Fibroblast of mammary gland (primary cell): ENCODE measurements around the gene RASSF1.
"Not testable (repeated sequence)": the region's sequence is repeated elsewhere in the genome, so short reads cannot be mapped to it uniquely, and the experiment has no call there.

ENCODE experiments used
- DNase-seq: peaks from one replicate; pipeline ENCODE4 v3.0.0-alpha.2; 2010; ENCODE audit warnings: low read depth
- H3K4me3 ChIP-seq: 2 replicates; pipeline ENCODE4 v1.5.1; 2011; ENCODE audit warnings: low read depth, mild to moderate bottlenecking, low read length, moderate library complexity; ENCODE audit not compliant: control insufficient read depth
- TF ChIP-seq, protein P1 (sequence below): conservative IDR thresholded peaks from 2 replicates; pipeline ENCODE4 v1.5.1; 2011; ENCODE audit warnings: low read depth, low read length, inconsistent platforms; ENCODE audit not compliant: control insufficient read depth, insufficient read depth

RASSF1 gene

DNA sequence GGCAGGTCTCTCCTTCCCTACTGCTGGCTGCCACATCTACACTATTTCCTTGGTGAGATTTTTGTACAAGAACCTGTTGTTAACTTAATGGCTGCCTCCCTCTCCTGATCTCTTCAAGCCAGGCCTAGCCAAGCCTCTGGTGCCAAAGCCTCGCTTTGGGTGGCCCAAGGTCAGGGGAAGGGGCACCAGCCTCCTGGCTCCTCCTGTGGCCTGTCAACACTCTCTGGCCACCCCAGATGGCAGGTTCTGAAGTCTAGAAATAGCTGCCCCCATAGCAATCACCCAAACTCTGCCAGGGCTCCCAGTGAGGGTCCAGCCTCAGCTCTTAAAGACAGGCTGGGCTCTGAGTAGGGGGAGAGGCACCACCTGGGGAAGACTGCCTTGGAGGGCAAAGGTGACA lies 53.4 kb downstream of the RASSF1 start:
- DNase-seq = no peak
- TF ChIP-seq, protein P1, sequence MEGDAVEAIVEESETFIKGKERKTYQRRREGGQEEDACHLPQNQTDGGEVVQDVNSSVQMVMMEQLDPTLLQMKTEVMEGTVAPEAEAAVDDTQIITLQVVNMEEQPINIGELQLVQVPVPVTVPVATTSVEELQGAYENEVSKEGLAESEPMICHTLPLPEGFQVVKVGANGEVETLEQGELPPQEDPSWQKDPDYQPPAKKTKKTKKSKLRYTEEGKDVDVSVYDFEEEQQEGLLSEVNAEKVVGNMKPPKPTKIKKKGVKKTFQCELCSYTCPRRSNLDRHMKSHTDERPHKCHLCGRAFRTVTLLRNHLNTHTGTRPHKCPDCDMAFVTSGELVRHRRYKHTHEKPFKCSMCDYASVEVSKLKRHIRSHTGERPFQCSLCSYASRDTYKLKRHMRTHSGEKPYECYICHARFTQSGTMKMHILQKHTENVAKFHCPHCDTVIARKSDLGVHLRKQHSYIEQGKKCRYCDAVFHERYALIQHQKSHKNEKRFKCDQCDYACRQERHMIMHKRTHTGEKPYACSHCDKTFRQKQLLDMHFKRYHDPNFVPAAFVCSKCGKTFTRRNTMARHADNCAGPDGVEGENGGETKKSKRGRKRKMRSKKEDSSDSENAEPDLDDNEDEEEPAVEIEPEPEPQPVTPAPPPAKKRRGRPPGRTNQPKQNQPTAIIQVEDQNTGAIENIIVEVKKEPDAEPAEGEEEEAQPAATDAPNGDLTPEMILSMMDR = no peak
- H3K4me3 ChIP-seq = no peak overlapping the region

DNA sequence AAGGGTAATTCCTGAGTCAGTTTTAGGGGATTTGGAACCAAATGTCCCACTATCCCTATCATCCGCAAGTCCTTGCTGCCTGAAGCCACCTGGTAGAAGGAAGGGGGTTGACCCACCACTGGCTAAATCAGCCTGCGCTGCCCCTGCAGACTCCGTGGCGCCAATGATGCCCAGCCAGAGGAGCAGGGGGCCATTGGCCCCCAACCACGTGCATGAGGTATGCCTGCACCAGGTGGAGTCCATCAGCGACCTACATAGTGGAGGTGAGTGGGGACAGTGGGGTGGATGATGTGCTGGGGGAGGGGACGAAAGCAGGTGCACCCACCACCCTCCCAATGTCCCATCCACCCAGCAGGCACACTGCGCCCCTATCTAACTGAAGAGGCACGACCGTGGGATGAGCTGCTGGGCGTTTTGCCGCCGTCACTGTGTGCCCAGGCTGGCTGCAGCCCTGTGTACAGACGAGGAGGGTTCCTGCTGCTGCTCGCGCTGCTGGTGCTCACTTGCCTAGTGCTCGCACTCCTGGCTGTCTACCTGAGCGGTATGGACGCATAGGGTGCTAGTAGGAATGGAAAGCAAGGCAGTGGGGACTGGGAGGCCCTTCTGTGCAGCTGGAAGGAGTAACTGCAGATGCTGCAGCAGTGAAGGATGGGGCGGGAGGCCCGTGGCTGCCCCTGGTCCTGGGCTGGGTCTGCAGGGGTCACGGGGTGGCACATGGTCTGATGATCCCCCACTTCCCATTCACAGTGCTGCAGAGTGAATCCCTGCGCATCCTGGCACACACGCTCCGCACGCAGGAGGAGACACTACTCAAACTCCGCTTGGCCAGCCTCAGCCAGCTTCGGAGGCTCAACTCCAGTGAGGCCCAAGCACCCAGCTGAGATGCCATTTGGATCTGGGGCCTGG lies 54.1 kb downstream of the RASSF1 start:
- no peak overlapping the region for H3K4me3 ChIP-seq
- TF ChIP-seq, protein P1 = no peak
- no peak for DNase-seq

DNA sequence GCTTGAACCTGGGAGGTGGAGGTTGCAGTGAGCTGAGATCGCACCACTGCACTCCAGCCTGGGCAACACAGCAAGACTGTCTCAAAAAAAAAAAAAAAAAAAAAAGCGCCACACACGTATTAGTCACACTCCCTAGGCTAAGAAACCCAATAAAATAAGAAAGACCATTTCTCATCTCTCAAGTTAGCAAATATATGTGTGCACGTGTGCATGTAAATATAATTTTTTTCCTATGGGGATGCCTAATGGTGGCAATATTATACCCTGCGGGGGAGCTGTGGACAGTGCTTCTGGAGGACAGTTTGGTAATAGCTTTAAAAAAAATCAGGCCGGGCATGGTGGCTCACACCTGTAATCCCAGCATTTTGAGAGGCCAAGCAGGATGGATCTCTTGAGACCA lies 56.5 kb downstream of the RASSF1 start:
- not testable (repeated sequence) for DNase-seq, H3K4me3 ChIP-seq
